Activated CD8-positive, alpha-beta memory T cell treated with anti-CD3 and anti-CD28 coated beads for 48 hours (primary cell): ENCODE results near the gene ACYP2.
"Not testable (repeated sequence)": the region's sequence is repeated elsewhere in the genome, so short reads cannot be mapped to it uniquely, and the experiment has no call there.

Experiments
- DNase-seq, 3 experiments: peaks; one replicate each; pipeline ENCODE4 v3.0.0-alpha.2; 2020; ENCODE audit warnings: low read depth in 2 of 3, low spot score in 2 of 3

ACYP2 gene

GRCh38 chr2:54313147-54313546 lies 197.7 kb downstream of the ACYP2 start:
- DNase-seq, result no peak

GRCh38 chr2:54317973-54318372 lies 202.6 kb downstream of the ACYP2 start:
- DNase-seq, result no peak

- no peak for DNase-seq
These were observed 203.4 kb downstream of the ACYP2 start for GRCh38 chr2:54318821-54319220.

- DNase-seq, result no peak
These were observed 205.6 kb downstream of the ACYP2 start for GRCh38 chr2:54321047-54321446.

- DNase-seq, result not testable (repeated sequence)
These were observed 209.1 kb downstream of the ACYP2 start for GRCh38 chr2:54324517-54324916.

- no peak for DNase-seq
These were observed 209.7 kb downstream of the ACYP2 start for GRCh38 chr2:54325148-54325547.

- DNase-seq, result no peak
These were observed 214.2 kb downstream of the ACYP2 start for GRCh38 chr2:54329482-54330161.

GRCh38 chr2:54330162-54330925 lies 214.9 kb downstream of the ACYP2 start:
- peak; percentile 61 to 71 (median 70) for DNase-seq

- no peak for DNase-seq
These were observed 215.8 kb downstream of the ACYP2 start for GRCh38 chr2:54330926-54331835.

GRCh38 chr2:54332386-54332785 lies 217.0 kb downstream of the ACYP2 start:
- DNase-seq, result no peak

GRCh38 chr2:54336136-54336976 lies 220.9 kb downstream of the ACYP2 start:
- no peak for DNase-seq

GRCh38 chr2:54336977-54337255 lies 221.5 kb downstream of the ACYP2 start:
- no peak for DNase-seq

GRCh38 chr2:54341656-54342055 lies 226.2 kb downstream of the ACYP2 start:
- DNase-seq, result no peak

GRCh38 chr2:54342603-54343002 lies 227.2 kb downstream of the ACYP2 start:
- no peak for DNase-seq

- no peak for DNase-seq
These were observed 232.2 kb downstream of the ACYP2 start for GRCh38 chr2:54347622-54348021.

- no peak for DNase-seq
These were observed 233.2 kb downstream of the ACYP2 start for GRCh38 chr2:54348646-54349045.

GRCh38 chr2:54350426-54350825 lies 235.0 kb downstream of the ACYP2 start:
- DNase-seq, result no peak

- DNase-seq, result no peak
These were observed 237.8 kb downstream of the ACYP2 start for GRCh38 chr2:54353216-54353615.
